GM12892 (cell line): Measurements from ENCODE around the gene CLDN7.

ENCODE experiments used
- POLR2A ChIP-seq: IDR thresholded peaks from 2 replicates; pipeline ENCODE4 v1.6.1; 2011; ENCODE audit warnings: low read depth, low read length, control low read depth
- POLR2AphosphoS5 ChIP-seq: IDR thresholded peaks from 2 replicates; pipeline ENCODE4 v1.6.1; 2011; ENCODE audit warnings: low read depth, low read length, control low read depth
- TAF1 ChIP-seq: IDR thresholded peaks from 2 replicates; pipeline ENCODE4 v1.6.1; 2011; ENCODE audit warnings: low read depth, mild to moderate bottlenecking, control low read depth, low read length, borderline replicate concordance

GRCh38 chr17:7218166-7218565, 44.1 kb downstream of the CLDN7 start:
- no peak for TF ChIP-seq POLR2A
- no peak for TF ChIP-seq POLR2AphosphoS5
- no peak for TF ChIP-seq TAF1
